GM12865 (cell line): ENCODE results near the gene STRADA.

Experiments
- DNase-seq: peaks from one replicate; pipeline ENCODE4 v3.0.0; 2010; ENCODE audit warnings: low read depth
- H3K4me3 ChIP-seq: 2 replicates; pipeline ENCODE4 v1.5.1; 2011; ENCODE audit warnings: mild to moderate bottlenecking, low read depth, low read length, control low read depth
- TF ChIP-seq, protein P1 (sequence below): IDR thresholded peaks from 2 replicates; pipeline ENCODE4 v1.5.1; 2011; ENCODE audit warnings: low read length, control low read depth, low read depth, inconsistent platforms; ENCODE audit not compliant: insufficient read depth; ENCODE audit errors: missing control alignments

Gene STRADA

DNA sequence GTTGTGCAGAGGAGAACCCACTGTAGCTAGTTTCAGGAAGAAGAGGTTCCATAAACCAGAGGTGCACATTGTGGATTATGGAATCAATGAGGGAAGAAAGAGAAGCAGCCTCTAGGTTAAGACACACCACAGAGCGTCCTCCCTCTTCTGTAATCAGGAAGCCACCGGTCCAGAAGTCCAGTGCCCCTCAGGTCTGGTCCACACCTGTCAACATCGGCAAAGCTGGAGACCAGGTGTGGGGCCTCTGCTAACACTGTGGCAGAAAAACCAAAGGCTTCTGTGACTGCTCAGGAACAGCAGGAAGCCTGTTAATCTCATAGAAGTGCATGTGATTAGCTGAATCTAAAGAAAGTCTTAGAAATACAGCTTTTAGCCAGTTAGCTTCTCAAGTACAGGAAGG lies 65.0 kb downstream of the STRADA start:
- TF ChIP-seq, protein P1, sequence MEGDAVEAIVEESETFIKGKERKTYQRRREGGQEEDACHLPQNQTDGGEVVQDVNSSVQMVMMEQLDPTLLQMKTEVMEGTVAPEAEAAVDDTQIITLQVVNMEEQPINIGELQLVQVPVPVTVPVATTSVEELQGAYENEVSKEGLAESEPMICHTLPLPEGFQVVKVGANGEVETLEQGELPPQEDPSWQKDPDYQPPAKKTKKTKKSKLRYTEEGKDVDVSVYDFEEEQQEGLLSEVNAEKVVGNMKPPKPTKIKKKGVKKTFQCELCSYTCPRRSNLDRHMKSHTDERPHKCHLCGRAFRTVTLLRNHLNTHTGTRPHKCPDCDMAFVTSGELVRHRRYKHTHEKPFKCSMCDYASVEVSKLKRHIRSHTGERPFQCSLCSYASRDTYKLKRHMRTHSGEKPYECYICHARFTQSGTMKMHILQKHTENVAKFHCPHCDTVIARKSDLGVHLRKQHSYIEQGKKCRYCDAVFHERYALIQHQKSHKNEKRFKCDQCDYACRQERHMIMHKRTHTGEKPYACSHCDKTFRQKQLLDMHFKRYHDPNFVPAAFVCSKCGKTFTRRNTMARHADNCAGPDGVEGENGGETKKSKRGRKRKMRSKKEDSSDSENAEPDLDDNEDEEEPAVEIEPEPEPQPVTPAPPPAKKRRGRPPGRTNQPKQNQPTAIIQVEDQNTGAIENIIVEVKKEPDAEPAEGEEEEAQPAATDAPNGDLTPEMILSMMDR, result no peak
- DNase-seq, result no peak
- H3K4me3 ChIP-seq, result no peak overlapping the region

DNA sequence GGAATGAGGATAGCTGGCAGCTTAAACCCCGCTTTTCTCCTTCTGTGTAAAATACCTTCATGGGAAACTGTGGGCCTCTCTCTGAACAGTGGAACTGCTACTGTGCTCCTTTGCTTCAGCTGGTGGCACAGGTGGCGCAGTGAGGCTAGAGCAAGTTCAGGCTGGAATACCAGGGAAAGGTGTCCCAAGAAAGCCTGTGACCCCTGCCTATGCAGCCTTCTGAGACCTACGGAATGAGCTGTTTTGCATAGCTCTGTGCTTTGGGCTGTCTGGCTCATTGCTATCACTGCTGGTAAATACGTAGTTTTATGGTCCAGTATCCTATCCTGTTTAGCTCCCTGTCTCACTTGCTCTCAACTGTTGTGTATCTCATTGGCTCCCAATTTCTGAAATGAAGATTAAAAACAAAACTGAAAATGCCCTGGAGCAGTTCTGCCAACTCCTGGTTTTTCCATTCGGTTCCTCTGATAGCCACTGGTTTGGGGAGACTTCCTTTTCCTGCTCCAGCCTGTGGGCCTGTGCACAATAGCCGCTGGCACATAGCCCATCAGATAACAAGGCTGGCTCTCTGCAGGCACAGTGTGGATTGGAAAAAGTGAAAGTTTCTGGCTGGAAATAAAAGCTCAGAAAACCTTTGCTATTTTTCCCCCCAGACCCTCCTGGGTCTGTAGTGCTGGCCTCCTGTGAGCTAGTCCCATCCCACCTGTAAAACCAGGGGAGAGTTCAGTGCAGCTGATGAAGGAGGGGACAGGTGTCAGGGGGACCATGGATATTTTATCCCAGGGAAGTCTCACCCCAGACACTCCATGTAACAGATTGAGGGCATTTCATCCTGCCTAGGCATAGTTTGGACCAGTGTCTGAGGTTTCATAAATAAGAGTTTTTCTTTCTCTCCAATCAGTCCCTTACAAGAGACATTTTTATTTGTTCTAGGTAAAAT lies 65.7 kb downstream of the STRADA start:
- TF ChIP-seq, protein P1, result no peak

DNA sequence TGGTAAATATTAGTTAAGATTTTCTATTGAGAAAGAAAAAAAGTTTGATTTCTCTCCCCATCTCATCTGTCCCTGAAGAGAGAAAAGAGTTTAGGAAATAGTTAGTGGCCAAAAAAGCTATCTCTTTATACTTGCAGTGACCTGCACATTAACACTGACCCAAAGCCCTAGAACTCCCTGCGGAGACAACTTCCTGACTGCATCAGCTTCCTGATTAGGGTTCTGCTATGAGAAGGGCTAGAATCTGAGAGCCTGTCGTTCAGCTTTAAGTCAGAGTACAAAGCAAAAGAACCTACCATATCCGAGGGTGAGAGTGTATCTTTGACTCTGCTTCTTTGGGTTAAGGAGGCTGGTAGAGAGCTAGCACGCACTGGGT lies 66.4 kb downstream of the STRADA start:
- no peak for DNase-seq
- TF ChIP-seq, protein P1, result no peak
- H3K4me3 ChIP-seq, result no peak overlapping the region

More for the DNA sequence above, 65.7 kb downstream of the STRADA start:
- H3K4me3 ChIP-seq, result no peak overlapping the region
- no peak for DNase-seq

DNA sequence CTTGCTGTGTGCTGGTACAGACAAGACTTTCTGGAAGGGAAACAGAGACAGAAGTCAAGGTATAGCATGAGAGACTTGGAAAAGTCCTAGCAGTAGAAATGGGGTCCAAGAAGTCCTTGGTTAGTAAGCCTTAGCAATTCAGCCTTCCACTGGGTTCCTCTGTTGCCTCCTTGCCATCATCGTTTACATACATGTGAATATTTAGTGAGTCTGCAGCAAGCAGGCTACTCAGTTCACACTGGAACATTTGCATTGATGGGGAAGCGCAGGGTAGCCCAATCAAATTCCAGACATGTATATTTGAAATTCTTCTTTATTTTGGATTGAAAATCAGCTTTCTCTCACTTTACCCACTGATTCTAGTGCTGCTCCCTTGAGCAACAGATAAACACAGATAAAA lies 68.7 kb downstream of the STRADA start:
- no peak for DNase-seq
- H3K4me3 ChIP-seq, result no peak overlapping the region
- TF ChIP-seq, protein P1, result no peak

DNA sequence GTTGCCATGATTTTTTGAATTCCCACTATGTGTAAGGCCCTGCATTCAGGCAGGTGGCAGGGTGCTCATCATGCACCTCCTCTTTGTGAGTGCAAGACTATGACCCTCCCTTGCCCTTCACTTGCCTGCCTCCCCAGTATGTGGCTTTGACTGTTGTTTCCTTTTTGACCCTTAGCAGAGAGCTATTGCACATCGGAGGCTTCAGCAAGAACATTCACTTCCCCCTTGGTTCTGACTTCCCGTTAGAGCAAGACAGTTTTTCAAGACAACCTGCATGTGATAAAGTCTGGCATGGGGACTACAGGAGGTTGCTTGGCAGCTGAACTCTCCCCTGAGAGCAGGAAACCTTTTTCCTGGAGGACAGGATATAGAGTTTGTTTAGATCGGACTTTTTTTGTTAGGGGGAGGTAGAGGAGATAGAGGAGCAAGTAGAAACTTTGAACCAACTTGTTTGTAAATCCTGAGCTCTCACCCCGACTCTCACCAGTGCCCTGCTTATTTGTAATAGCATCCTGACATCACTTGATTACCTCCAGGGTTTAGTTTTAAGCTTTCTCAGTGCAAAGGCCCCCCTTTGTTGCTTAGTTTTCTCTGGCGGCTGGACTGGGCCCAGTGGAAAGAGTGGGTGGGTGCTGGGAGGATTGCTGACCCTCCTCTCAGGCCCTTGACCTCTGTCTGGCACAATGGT lies 75.9 kb downstream of the STRADA start:
- H3K4me3 ChIP-seq, result no peak overlapping the region
- peak; percentile 59 for DNase-seq
- TF ChIP-seq, protein P1, result no peak

DNA sequence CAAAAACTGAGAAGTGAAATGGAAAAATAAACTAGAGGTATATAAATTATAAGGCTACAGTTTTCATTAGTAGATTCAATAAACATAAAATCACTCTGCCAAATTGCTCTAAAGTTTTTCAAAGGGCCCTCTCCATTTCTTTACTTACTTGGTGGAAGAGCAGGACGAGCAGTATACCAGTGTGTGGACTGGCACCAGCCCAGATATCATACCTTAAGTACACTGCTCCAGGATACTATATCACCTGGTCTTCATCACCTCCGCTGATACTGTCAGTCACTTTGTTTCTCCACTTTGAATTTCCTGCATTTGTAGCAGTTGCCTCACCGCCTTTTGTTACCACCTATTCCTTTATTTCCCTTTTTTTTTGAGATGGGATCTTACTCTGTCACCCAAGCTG lies 81.7 kb downstream of the STRADA start:
- H3K4me3 ChIP-seq, result no peak overlapping the region
- TF ChIP-seq, protein P1, result no peak

More for the DNA sequence above, 81.7 kb downstream of the STRADA start:
- DNase-seq, result no peak
